ENCODE data around the gene CCNT2.

GRCh38 chr2:134980639-134981038 is 62.0 kb downstream of the CCNT2 start:
- TF ChIP-seq GATA2 (IDR thresholded peaks at IDR 0.05; ENCODE audit: low read depth, low read length), result no peak
- no peak for TF ChIP-seq GATA3 (IDR thresholded peaks at IDR 0.05; ENCODE audit: low read depth, low read length)
